Daoy (cell line): ENCODE measurements around the gene ZNF653. TPM values are rescaled to one million over a fixed set of nuclear protein-coding genes. Genes with fewer than 3 reads are reported as not detected.
"Not testable (repeated sequence)": the region's sequence is repeated elsewhere in the genome, so short reads cannot be mapped to it uniquely, and the experiment has no call there.

ENCODE experiments used
- DNase-seq: peaks from one replicate; pipeline ENCODE4 v3.0.0-alpha.2; 2015; ENCODE audit warnings: low read depth
- total RNA-seq: library from RNA; depleted of rRNA; stranded (reverse); fragments of >200 nt; shearing (Covaris generic); gene quantifications from 2 replicates; pipeline ENCODE4 v1.2.3, GENCODE V29; 2014; rRNA removed

ZNF653 gene
- total RNA-seq, 1 experiment from 2014 or later, result 6.3 TPM

DNA sequence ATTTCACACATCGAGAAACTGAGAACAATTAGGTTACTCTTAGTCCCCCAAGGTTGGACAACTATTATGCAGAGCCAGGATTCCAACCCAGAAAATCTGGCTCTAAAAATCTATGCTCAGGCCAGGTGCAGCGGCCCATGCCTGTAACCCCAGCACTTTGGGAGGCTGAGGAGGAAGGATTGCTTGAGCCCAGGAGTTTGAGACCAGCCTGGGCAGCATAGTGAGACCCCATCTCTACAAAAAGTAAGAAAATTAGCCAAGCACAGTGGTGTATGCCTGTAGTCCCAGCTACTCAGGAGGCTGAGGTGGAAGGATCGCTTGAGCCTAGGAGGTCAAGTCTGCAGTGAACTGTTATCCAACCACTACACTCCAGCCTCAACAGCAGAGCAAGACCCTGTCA is 72.1 kb downstream of the ZNF653 start:
- not testable (repeated sequence) for DNase-seq

Other genes starting within 250 kb of the ZNF653 start
- gene DOCK6, start 243.3 kb downstream of the ZNF653 start, total RNA-seq, result 2.9 and 4.3 TPM in 2 replicates
- not detected in 2 replicates for gene TSPAN16, start 209.7 kb downstream of the ZNF653 start, total RNA-seq
- gene RAB3D, start 166.2 kb downstream of the ZNF653 start, total RNA-seq, result 0.86 and 1.2 TPM in 2 replicates
- 124 and 181 TPM in 2 replicates for gene TMEM205, start 159.6 kb downstream of the ZNF653 start, total RNA-seq
- gene CCDC159, start 159.3 kb downstream of the ZNF653 start, total RNA-seq, result 0.63 and 0.68 TPM in 2 replicates
- gene PLPPR2, start 150.4 kb downstream of the ZNF653 start, total RNA-seq, result 5.2 and 12.1 TPM in 2 replicates
- 0.57 and 1.4 TPM in 2 replicates for gene SWSAP1, start 131.2 kb downstream of the ZNF653 start, total RNA-seq
- 1.7 and 2.8 TPM in 2 replicates for gene EPOR, start 121.5 kb downstream of the ZNF653 start, total RNA-seq
- gene RGL3, start 86.5 kb downstream of the ZNF653 start, total RNA-seq, result not detected in 2 replicates
- not detected in 2 replicates for gene ODAD3, start 70.7 kb downstream of the ZNF653 start, total RNA-seq
- 83.6 and 85.8 TPM in 2 replicates for gene PRKCSH, start 70.2 kb downstream of the ZNF653 start, total RNA-seq
- not detected in 2 replicates for gene ELAVL3, start 24.8 kb downstream of the ZNF653 start, total RNA-seq
- gene ECSIT, start 23.3 kb upstream of the ZNF653 start, total RNA-seq, result 66.3 and 96.0 TPM in 2 replicates
- 7.2 and 9.3 TPM in 2 replicates for gene CNN1, start 33.0 kb upstream of the ZNF653 start, total RNA-seq
- 79.0 and 99.9 TPM in 2 replicates for gene ELOF1, start 53.4 kb upstream of the ZNF653 start, total RNA-seq
- gene ACP5, start 71.8 kb upstream of the ZNF653 start, total RNA-seq, result 0.45 and 0.97 TPM in 2 replicates
- gene ZNF627, start 91.6 kb upstream of the ZNF653 start, total RNA-seq, result 15.4 and 23.0 TPM in 2 replicates
- 4.5 and 8.6 TPM in 2 replicates for gene ZNF823, start 233.1 kb upstream of the ZNF653 start, total RNA-seq